HCT116 (cell line): ENCODE results near the gene FXYD6. TPM values are rescaled to one million over a fixed set of nuclear protein-coding genes. Genes with fewer than 3 reads are reported as not detected.

Experiments
- ATAC-seq: fragments of 200-7000 bp; cut with Tn5 transposase; 2 replicates; pipeline ENCODE4 v1.9.1; 2020; ENCODE audit warnings: mild to moderate bottlenecking, moderate library complexity
- BruUV-seq: library from RNA; stranded (reverse); fragments of 400-500 nt; replicated peaks from 2 replicates; lab custom pipeline; 2021; lab: Mats Ljungman, UMichigan
- CTCF ChIA-PET: fragments of 300-600 bp; sonication (Branson Sonifier 250); formaldehyde crosslinking; loops from one replicate; lab custom pipeline; 2021; ENCODE audit warnings: antibody characterized with exemption; lab: Charles Lee
- POLR2A ChIA-PET: fragments of 300-600, 350-600 bp; sonication (Branson Sonifier 250); formaldehyde crosslinking; loops from one replicate; lab custom pipeline; 2021; ENCODE audit warnings: antibody characterized with exemption; lab: Charles Lee
- RAD21 ChIA-PET, 2 experiments: fragments of 300-600 bp; sonication (Branson Sonifier 250); formaldehyde crosslinking; loops; one replicate each; lab custom pipeline; 2023; ENCODE audit warnings: low total read pairs in 2 of 2; ENCODE audit not compliant: uncharacterized antibody in 2 of 2, unreplicated experiment in 2 of 2, low non-redundant PET in 1 of 2; lab: Charles Lee
- DNase-seq: peaks from one replicate; pipeline ENCODE4 v3.0.0-alpha.2; 2010; ENCODE audit warnings: low read depth, low spot score
- H2AFZ ChIP-seq: fragments of 200-600 bp; shearing (Covaris generic), sonication (generic); 2 replicates; pipeline ENCODE4 v1.6.1; 2017; ENCODE audit warnings: low read depth, mixed run types, mixed read lengths, antibody characterized with exemption, low read length; ENCODE audit not compliant: poor library complexity, severe bottlenecking
- H3K27ac ChIP-seq: 2 replicates; pipeline ENCODE4 v1.5.1; 2012; ENCODE audit warnings: low read depth, low read length
- H3K27me3 ChIP-seq: fragments of 200-600 bp; sonication (generic); 2 replicates; pipeline ENCODE4 v1.6.1; 2016; ENCODE audit warnings: mixed run types, low read length, mixed read lengths; ENCODE audit not compliant: insufficient read depth
- H3K36me3 ChIP-seq, 2 experiments: fragments of 200-500 bp in 1 of 2; fragments of 200-600 bp in 1 of 2; sonication (Bioruptor generic) in 1 of 2; sonication (generic) in 1 of 2; 2 replicates each; pipeline versions ENCODE4 v1.5.1 to v1.6.1; 2014 to 2016; ENCODE audit warnings: low read length in 2 of 2, inconsistent platforms in 1 of 2, mixed read lengths in 1 of 2, mixed run types in 1 of 2; ENCODE audit not compliant: insufficient read depth in 2 of 2, control insufficient read depth in 1 of 2
- H3K4me1 ChIP-seq, 2 experiments: fragments of 200-600 bp in 1 of 2; sonication (generic) in 1 of 2; 2 replicates each; pipeline versions ENCODE4 v1.5.1 to v1.6.1; 2012 to 2017; ENCODE audit warnings: low read length in 2 of 2, inconsistent platforms in 1 of 2, mild to moderate bottlenecking in 1 of 2, mixed read lengths in 1 of 2, mixed run types in 1 of 2, moderate library complexity in 1 of 2; ENCODE audit not compliant: insufficient read depth in 2 of 2, control insufficient read depth in 1 of 2
- H3K4me2 ChIP-seq: fragments of 200-600 bp; sonication (generic); 2 replicates; pipeline ENCODE4 v1.6.1; 2017; ENCODE audit warnings: mixed run types, low read length, mixed read lengths
- H3K4me3 ChIP-seq, 2 experiments: fragments of 200-600 bp in 1 of 2; sonication (generic) in 1 of 2; replicated peaks in 1 of 2; 2 replicates each; pipeline ENCODE4 v1.5.1; 2011 to 2016; ENCODE audit warnings: low read length in 2 of 2, control low read depth in 1 of 2, low read depth in 1 of 2, mild to moderate bottlenecking in 1 of 2, mixed read lengths in 1 of 2, mixed run types in 1 of 2
- H3K79me2 ChIP-seq: fragments of 200-600 bp; sonication (generic); 2 replicates; pipeline ENCODE4 v1.6.1; 2017; ENCODE audit warnings: mild to moderate bottlenecking, mixed run types, low read length, moderate library complexity, mixed read lengths; ENCODE audit not compliant: insufficient read depth
- H3K9ac ChIP-seq: fragments of 200-600 bp; sonication (generic); 2 replicates; pipeline ENCODE4 v1.6.1; 2016; ENCODE audit warnings: low read length, mixed read lengths
- H3K9me2 ChIP-seq: fragments of 200-600 bp; sonication (generic), shearing (Covaris generic); 2 replicates; pipeline ENCODE4 v1.6.1; 2017; ENCODE audit warnings: mixed run types, mild to moderate bottlenecking, moderate library complexity; ENCODE audit not compliant: insufficient read depth
- H3K9me3 ChIP-seq, 2 experiments: fragments of 200-500 bp in 1 of 2; fragments of 200-600 bp in 1 of 2; sonication (Bioruptor generic) in 1 of 2; sonication (generic) in 1 of 2; 2 replicates each; pipeline ENCODE4 v1.6.1; 2014 to 2017; ENCODE audit warnings: low read length in 2 of 2, mixed read lengths in 2 of 2, inconsistent platforms in 1 of 2, low read depth in 1 of 2, mild to moderate bottlenecking in 1 of 2, mixed run types in 1 of 2, moderate library complexity in 1 of 2; ENCODE audit not compliant: control insufficient read depth in 1 of 2, insufficient read depth in 1 of 2
- H4K20me1 ChIP-seq: fragments of 200-600 bp; sonication (generic), shearing (Covaris generic); 2 replicates; pipeline ENCODE4 v1.6.1; 2017; ENCODE audit warnings: mixed run types, mild to moderate bottlenecking, moderate library complexity; ENCODE audit not compliant: insufficient read depth
- CBX3 ChIP-seq: IDR thresholded peaks from 2 replicates; pipeline ENCODE4 v1.6.1; 2012; ENCODE audit warnings: low read depth
- EGR1 ChIP-seq: IDR thresholded peaks from 2 replicates; pipeline ENCODE4 v1.6.1; 2012; ENCODE audit warnings: low read depth
- ELF1 ChIP-seq: IDR thresholded peaks from 2 replicates; pipeline ENCODE4 v1.6.1; 2012; ENCODE audit warnings: low read depth, borderline replicate concordance
- EZH2 ChIP-seq: fragments of 200-600 bp; sonication (generic); IDR thresholded peaks from 2 replicates; pipeline ENCODE4 v1.6.1; 2017; ENCODE audit warnings: antibody characterized with exemption, mixed run types
- FOSL1 ChIP-seq: IDR thresholded peaks from 2 replicates; pipeline ENCODE4 v1.6.1; 2012; ENCODE audit warnings: low read depth
- JUND ChIP-seq: IDR thresholded peaks from 2 replicates; pipeline ENCODE4 v1.6.1; 2012
- SIN3A ChIP-seq: IDR thresholded peaks from 2 replicates; pipeline ENCODE4 v1.6.1; 2012; ENCODE audit warnings: low read depth
- SRF ChIP-seq: IDR thresholded peaks from 2 replicates; pipeline ENCODE4 v1.6.1; 2012; ENCODE audit warnings: low read depth
- TCF7L2 ChIP-seq: IDR thresholded peaks from 2 replicates; pipeline ENCODE4 v1.7.0; 2011; ENCODE audit warnings: borderline replicate concordance, inconsistent platforms; ENCODE audit not compliant: insufficient read depth, insufficient read length; ENCODE audit errors: extremely low read depth
- YY1 ChIP-seq: IDR thresholded peaks from 2 replicates; pipeline ENCODE4 v1.6.1; 2011; ENCODE audit warnings: low read length, low read depth, moderate library complexity, mild to moderate bottlenecking; ENCODE audit not compliant: insufficient replicate concordance; ENCODE audit errors: extremely low read depth
- ZFX ChIP-seq: fragments of 450-650 bp; IDR thresholded peaks from 2 replicates; pipeline ENCODE4 v1.6.1; 2017
- ZNF274 ChIP-seq: fragments of 200-500 bp; sonication (Bioruptor generic); IDR thresholded peaks from 2 replicates; pipeline ENCODE4 v1.6.1; 2014; ENCODE audit warnings: mild to moderate bottlenecking, low read depth, low read length, inconsistent platforms
- intact Hi-C: fragments of 100-400 bp; cut with micrococcal nuclease; formaldehyde crosslinking; loops from 2 replicates; pipeline ENCODE4 v1.10.0; 2022
- total RNA-seq: library from RNA; stranded (reverse); gene quantifications from one replicate; pipeline ENCODE4 v1.2.1, GENCODE V29; 2021; ENCODE audit not compliant: unreplicated experiment
- TF ChIP-seq, protein P1 (sequence below): IDR thresholded peaks from 2 replicates; pipeline ENCODE4 v1.6.1; 2011; ENCODE audit warnings: mild to moderate bottlenecking, low read length, moderate library complexity; ENCODE audit not compliant: insufficient replicate concordance; ENCODE audit errors: extremely low read depth
- TF ChIP-seq, protein P2 (sequence below), 3 experiments: fragments of 200-600 bp in 1 of 3; sonication (generic) in 1 of 3; IDR thresholded peaks in 2 of 3; conservative IDR thresholded peaks in 1 of 3; 2 replicates each; pipeline ENCODE4 v1.5.1; 2012 to 2017; ENCODE audit warnings: low read depth in 2 of 3, low read length in 2 of 3, antibody characterized with exemption in 1 of 3, borderline replicate concordance in 1 of 3, control low read depth in 1 of 3, mild to moderate bottlenecking in 1 of 3, mixed read lengths in 1 of 3, mixed run types in 1 of 3, moderate library complexity in 1 of 3; ENCODE audit not compliant: insufficient read depth in 1 of 3
- TF ChIP-seq, protein P3 (sequence below): IDR thresholded peaks from 2 replicates; pipeline ENCODE4 v1.6.1; 2012
- TF ChIP-seq, protein P4 (sequence below): IDR thresholded peaks from 2 replicates; pipeline ENCODE4 v1.6.1; 2012

Gene FXYD6
- total RNA-seq, 1 experiment from 2014 or later: 2.5 TPM

DNA sequence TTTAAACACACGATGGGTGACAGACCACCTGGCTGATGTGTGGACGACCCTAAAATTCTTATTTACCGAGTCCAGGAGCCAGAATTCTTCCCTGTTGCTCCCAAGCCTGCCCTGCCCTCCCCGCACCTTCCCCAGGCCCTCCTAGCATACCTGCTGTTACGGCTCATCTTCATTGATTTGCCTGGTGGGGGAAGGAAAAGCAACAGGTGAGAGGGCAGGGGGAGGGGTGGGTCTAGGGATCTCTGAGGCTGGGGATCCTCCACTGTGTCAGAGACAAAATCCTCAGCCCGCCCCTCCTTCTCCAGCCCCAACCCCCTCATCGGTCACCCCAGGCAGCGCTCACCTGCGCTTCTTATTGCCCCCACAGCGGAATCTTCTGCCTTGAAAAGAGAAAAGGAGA lies 55.9 kb downstream of the FXYD6 start:
- peaks cover 15 to 48% of the 10 kb centered on the region in 2 experiments for H3K4me1 ChIP-seq
- intact Hi-C loops: no loop called here

DNA sequence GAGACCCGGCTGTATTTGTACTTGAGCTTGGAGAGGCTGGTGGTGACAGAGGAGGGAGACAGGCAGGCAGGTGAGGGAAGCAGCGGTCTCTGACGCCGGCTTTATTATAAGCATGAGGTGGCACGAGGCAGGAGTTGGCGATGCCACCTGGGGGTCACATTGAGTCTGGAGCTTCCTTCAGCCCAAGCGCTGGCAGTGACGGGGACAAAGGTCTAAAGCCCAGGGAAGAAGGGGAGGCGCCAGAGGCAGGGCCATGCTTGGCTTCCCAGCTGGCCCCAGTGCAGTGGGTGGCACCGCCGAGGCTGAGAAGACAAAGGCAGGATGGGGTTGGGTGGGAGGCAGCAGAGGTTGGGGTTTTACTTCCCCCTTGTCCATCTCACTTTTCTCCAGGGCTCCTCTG lies 56.4 kb downstream of the FXYD6 start:
- no peaks in the 10 kb centered on the region for H3K9me2 ChIP-seq
- intact Hi-C loops: no loop called here
- H3K79me2 ChIP-seq: no peaks in the 10 kb centered on the region
- ChIA-PET CTCF (interaction anchor here (2.7 to 10.0 kb wide), 2 partner anchors 125 to 234 kb away, joined by 61 to 224 read pairs; no protein-coding TSS in a partner anchor), POLR2A (no interaction called here), RAD21 (interaction anchor here in 1 of 2 experiments (1.6 kb wide), 1 partner anchor 127 kb away, joined by 9 read pairs; no protein-coding TSS in a partner anchor)
- H3K9me3 ChIP-seq: no peaks in the 10 kb centered on the region
- H3K4me1 ChIP-seq: peaks cover 15 to 52% of the 10 kb centered on the region in 2 experiments
- DNase-seq (no peak), ATAC-seq (no peak)
- H3K4me3 ChIP-seq: no peak overlapping the region
- H3K27me3 ChIP-seq: no peaks in the 10 kb centered on the region
- H2AFZ ChIP-seq: no peak overlapping the region
- H3K27ac ChIP-seq: no peak overlapping the region
- no TSS peak for BruUV-seq
- H3K4me2 ChIP-seq: no peak overlapping the region
- H4K20me1 ChIP-seq: no peaks in the 10 kb centered on the region
- no peak overlapping the region for H3K9ac ChIP-seq
- no peaks in the 10 kb centered on the region for H3K36me3 ChIP-seq
- no peak for TF ChIP-seq JUND
- no peak for TF ChIP-seq EGR1
- TF ChIP-seq FOSL1: no peak
- TF ChIP-seq, protein P1, sequence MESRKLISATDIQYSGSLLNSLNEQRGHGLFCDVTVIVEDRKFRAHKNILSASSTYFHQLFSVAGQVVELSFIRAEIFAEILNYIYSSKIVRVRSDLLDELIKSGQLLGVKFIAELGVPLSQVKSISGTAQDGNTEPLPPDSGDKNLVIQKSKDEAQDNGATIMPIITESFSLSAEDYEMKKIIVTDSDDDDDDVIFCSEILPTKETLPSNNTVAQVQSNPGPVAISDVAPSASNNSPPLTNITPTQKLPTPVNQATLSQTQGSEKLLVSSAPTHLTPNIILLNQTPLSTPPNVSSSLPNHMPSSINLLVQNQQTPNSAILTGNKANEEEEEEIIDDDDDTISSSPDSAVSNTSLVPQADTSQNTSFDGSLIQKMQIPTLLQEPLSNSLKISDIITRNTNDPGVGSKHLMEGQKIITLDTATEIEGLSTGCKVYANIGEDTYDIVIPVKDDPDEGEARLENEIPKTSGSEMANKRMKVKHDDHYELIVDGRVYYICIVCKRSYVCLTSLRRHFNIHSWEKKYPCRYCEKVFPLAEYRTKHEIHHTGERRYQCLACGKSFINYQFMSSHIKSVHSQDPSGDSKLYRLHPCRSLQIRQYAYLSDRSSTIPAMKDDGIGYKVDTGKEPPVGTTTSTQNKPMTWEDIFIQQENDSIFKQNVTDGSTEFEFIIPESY: no peak
- no peak for TF ChIP-seq YY1
- no peak for TF ChIP-seq ZNF274
- TF ChIP-seq ZFX: no peak
- no peak for TF ChIP-seq CBX3
- no peak for TF ChIP-seq SRF
- TF ChIP-seq, protein P2, sequence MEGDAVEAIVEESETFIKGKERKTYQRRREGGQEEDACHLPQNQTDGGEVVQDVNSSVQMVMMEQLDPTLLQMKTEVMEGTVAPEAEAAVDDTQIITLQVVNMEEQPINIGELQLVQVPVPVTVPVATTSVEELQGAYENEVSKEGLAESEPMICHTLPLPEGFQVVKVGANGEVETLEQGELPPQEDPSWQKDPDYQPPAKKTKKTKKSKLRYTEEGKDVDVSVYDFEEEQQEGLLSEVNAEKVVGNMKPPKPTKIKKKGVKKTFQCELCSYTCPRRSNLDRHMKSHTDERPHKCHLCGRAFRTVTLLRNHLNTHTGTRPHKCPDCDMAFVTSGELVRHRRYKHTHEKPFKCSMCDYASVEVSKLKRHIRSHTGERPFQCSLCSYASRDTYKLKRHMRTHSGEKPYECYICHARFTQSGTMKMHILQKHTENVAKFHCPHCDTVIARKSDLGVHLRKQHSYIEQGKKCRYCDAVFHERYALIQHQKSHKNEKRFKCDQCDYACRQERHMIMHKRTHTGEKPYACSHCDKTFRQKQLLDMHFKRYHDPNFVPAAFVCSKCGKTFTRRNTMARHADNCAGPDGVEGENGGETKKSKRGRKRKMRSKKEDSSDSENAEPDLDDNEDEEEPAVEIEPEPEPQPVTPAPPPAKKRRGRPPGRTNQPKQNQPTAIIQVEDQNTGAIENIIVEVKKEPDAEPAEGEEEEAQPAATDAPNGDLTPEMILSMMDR (IDR thresholded peaks at IDR 0.05 in 2 of 3, conservative IDR thresholded peaks at IDR 0.05 in 1 of 3; ENCODE audit: borderline replicate concordance in 1 of 3, insufficient read depth in 1 of 3, low read depth in 2 of 3, low read length in 2 of 3): no peak
- no peak for TF ChIP-seq EZH2
- TF ChIP-seq SIN3A: no peak
- TF ChIP-seq, protein P3, sequence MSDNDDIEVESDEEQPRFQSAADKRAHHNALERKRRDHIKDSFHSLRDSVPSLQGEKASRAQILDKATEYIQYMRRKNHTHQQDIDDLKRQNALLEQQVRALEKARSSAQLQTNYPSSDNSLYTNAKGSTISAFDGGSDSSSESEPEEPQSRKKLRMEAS: no peak
- no peak for TF ChIP-seq ELF1
- no peak for TF ChIP-seq TCF7L2

More for the DNA sequence above, 55.9 kb downstream of the FXYD6 start:
- Histone ChIP-seq H3K4me3 (no peak overlapping the region), H3K4me2 (no peak overlapping the region), H3K9me2 (no peaks in the 10 kb centered on the region), H3K36me3 (no peaks in the 10 kb centered on the region), H3K9me3 (no peaks in the 10 kb centered on the region), H3K79me2 (no peaks in the 10 kb centered on the region), H2AFZ (no peak overlapping the region), H3K9ac (no peak overlapping the region), H3K27me3 (no peaks in the 10 kb centered on the region), H4K20me1 (no peaks in the 10 kb centered on the region), H3K27ac (no peak overlapping the region)
- BruUV-seq: no TSS peak
- DNase-seq (no peak), ATAC-seq (no peak)
- ChIA-PET CTCF (interaction anchor here (1.0 to 10.0 kb wide), 3 partner anchors 13 to 233 kb away, joined by 4 to 224 read pairs (median 61); no protein-coding TSS in a partner anchor), POLR2A (interaction anchor here (0.7 kb wide), 1 partner anchor 126 kb away, joined by 3 read pairs; no protein-coding TSS in a partner anchor), RAD21 (interaction anchor here (1.3 to 1.4 kb wide), 2 partner anchors 126 to 233 kb away, joined by 3 read pairs; no protein-coding TSS in a partner anchor)
- TF ChIP-seq ZNF274: no peak
- TF ChIP-seq, protein P4, sequence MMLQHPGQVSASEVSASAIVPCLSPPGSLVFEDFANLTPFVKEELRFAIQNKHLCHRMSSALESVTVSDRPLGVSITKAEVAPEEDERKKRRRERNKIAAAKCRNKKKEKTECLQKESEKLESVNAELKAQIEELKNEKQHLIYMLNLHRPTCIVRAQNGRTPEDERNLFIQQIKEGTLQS: no peak
- no peak for TF ChIP-seq EZH2
